HG03103 (cell line): Measurements from ENCODE around the gene IRS1.

ENCODE experiments used
- ATAC-seq: cut with Tn5 transposase; IDR thresholded peaks from one replicate; pipeline ENCODE4 v1.9.1; 2021; ENCODE audit warnings: low read depth; ENCODE audit not compliant: unreplicated experiment

IRS1 gene

GRCh38 chr2:226793646-226794045, 6.0 kb downstream of the IRS1 start:
- ATAC-seq, result no peak

GRCh38 chr2:226792155-226792881, 7.3 kb downstream of the IRS1 start:
- ATAC-seq, result no peak

GRCh38 chr2:226791487-226792081, 8.0 kb downstream of the IRS1 start:
- peak; percentile 97 for ATAC-seq

GRCh38 chr2:226791056-226791486, 8.5 kb downstream of the IRS1 start:
- peak; percentile 50 for ATAC-seq

GRCh38 chr2:226790431-226790830, 9.2 kb downstream of the IRS1 start:
- ATAC-seq, result no peak

GRCh38 chr2:226790011-226790410, 9.6 kb downstream of the IRS1 start:
- no peak for ATAC-seq

- ATAC-seq, result no peak
Measured at GRCh38 chr2:226788881-226789490, 10.6 kb downstream of the IRS1 start.

GRCh38 chr2:226788064-226788463, 11.6 kb downstream of the IRS1 start:
- no peak for ATAC-seq

- no peak for ATAC-seq
Measured at GRCh38 chr2:226783885-226784284, 15.7 kb downstream of the IRS1 start.

- ATAC-seq, result no peak
Measured at GRCh38 chr2:226782092-226782713, 17.4 kb downstream of the IRS1 start.

GRCh38 chr2:226780431-226780830, 19.2 kb downstream of the IRS1 start:
- no peak for ATAC-seq

GRCh38 chr2:226777611-226778010, 22.0 kb downstream of the IRS1 start:
- no peak for ATAC-seq

- ATAC-seq, result no peak
Measured at GRCh38 chr2:226776104-226776503, 23.5 kb downstream of the IRS1 start.

- no peak for ATAC-seq
Measured at GRCh38 chr2:226775032-226775509, 24.5 kb downstream of the IRS1 start.

- peak; percentile 12 for ATAC-seq
Measured at GRCh38 chr2:226773291-226773690, 26.3 kb downstream of the IRS1 start.

GRCh38 chr2:226772389-226773179, 27.0 kb downstream of the IRS1 start:
- ATAC-seq, result peak; percentile 97

GRCh38 chr2:226771067-226771466, 28.6 kb downstream of the IRS1 start:
- no peak for ATAC-seq

- no peak for ATAC-seq
Measured at GRCh38 chr2:226767056-226767813, 32.4 kb downstream of the IRS1 start.

- ATAC-seq, result no peak
Measured at GRCh38 chr2:226766352-226767055, 33.1 kb downstream of the IRS1 start.
